Mesothelial cell of epicardium (in vitro differentiated cells): ENCODE measurements around the gene IFT122. TPM values are rescaled to one million over a fixed set of nuclear protein-coding genes. Genes with fewer than 3 reads are reported as not detected.

ENCODE experiments used
- DNase-seq, 2 experiments: peaks; one replicate each; pipeline ENCODE4 v3.0.0; 2021; ENCODE audit warnings: low spot score in 2 of 2; ENCODE audit not compliant: unreplicated experiment in 2 of 2
- H3K27ac Mint-ChIP-seq: 2 replicates; pipeline ENCODE4 v1.8.0; 2021; ENCODE audit warnings: mixed read lengths
- H3K27me3 Mint-ChIP-seq: 2 replicates; pipeline ENCODE4 v1.8.0; 2021; ENCODE audit warnings: low read depth, mixed read lengths
- H3K36me3 Mint-ChIP-seq: 2 replicates; pipeline ENCODE4 v1.8.0; 2021; ENCODE audit warnings: mixed read lengths
- H3K4me1 Mint-ChIP-seq: 2 replicates; pipeline ENCODE4 v1.8.0; 2021; ENCODE audit warnings: mixed read lengths
- H3K4me3 Mint-ChIP-seq: 2 replicates; pipeline ENCODE4 v1.8.0; 2021; ENCODE audit warnings: mild to moderate bottlenecking, moderate library complexity, mixed read lengths
- H3K9me3 Mint-ChIP-seq: 2 replicates; pipeline ENCODE4 v1.8.0; 2021; ENCODE audit warnings: mixed read lengths
- CTCF ChIP-seq: fragments of 200-600 bp; sonication (generic); IDR thresholded peaks from one replicate; pipeline ENCODE4 v1.5.0; 2021; ENCODE audit warnings: antibody characterized with exemption; ENCODE audit not compliant: unreplicated experiment
- total RNA-seq: library from RNA; stranded (reverse); gene quantifications from 3 replicates; pipeline ENCODE4 v1.2.1, GENCODE V29; 2021

Gene IFT122
- total RNA-seq, 1 donor from 2014 or later = 48.0 TPM

- H3K27me3 Mint-ChIP-seq = no peaks in the 10 kb centered on the region
- no peak for TF ChIP-seq CTCF
- peaks cover 38% of the 10 kb centered on the region for H3K4me1 Mint-ChIP-seq
- H3K4me3 Mint-ChIP-seq = no peak overlapping the region
- H3K36me3 Mint-ChIP-seq = peaks cover 16% of the 10 kb centered on the region
- no peak for DNase-seq
- H3K9me3 Mint-ChIP-seq = no peaks in the 10 kb centered on the region
- H3K27ac Mint-ChIP-seq = peak overlapping the region; percentile 73
These were observed 9.5 kb downstream of the IFT122 start for GRCh38 chr3:129449279-129450115.

- no peak for DNase-seq
- Mint-ChIP-seq H3K9me3 (no peaks in the 10 kb centered on the region), H3K4me1 (peaks cover 19% of the 10 kb centered on the region), H3K27me3 (no peaks in the 10 kb centered on the region), H3K36me3 (peaks cover 29% of the 10 kb centered on the region), H3K27ac (no peak overlapping the region), H3K4me3 (no peak overlapping the region)
- TF ChIP-seq CTCF = no peak
These were observed 13.7 kb downstream of the IFT122 start for GRCh38 chr3:129453732-129454131.

GRCh38 chr3:129460155-129460554, 20.1 kb downstream of the IFT122 start:
- Mint-ChIP-seq H3K9me3 (no peaks in the 10 kb centered on the region), H3K36me3 (peaks cover 18% of the 10 kb centered on the region), H3K27ac (no peak overlapping the region), H3K4me1 (no peaks in the 10 kb centered on the region), H3K4me3 (no peak overlapping the region), H3K27me3 (no peaks in the 10 kb centered on the region)
- no peak for DNase-seq
- no peak for TF ChIP-seq CTCF

- no peaks in the 10 kb centered on the region for H3K9me3 Mint-ChIP-seq
- H3K27ac Mint-ChIP-seq = no peak overlapping the region
- H3K4me3 Mint-ChIP-seq = no peak overlapping the region
- DNase-seq = no peak
- H3K36me3 Mint-ChIP-seq = peaks cover 18% of the 10 kb centered on the region
- TF ChIP-seq CTCF = no peak
- no peaks in the 10 kb centered on the region for H3K4me1 Mint-ChIP-seq
- no peaks in the 10 kb centered on the region for H3K27me3 Mint-ChIP-seq
These were observed 20.5 kb downstream of the IFT122 start for GRCh38 chr3:129460572-129460971.

GRCh38 chr3:129461022-129461421, 21.0 kb downstream of the IFT122 start:
- Mint-ChIP-seq H3K4me1 (no peaks in the 10 kb centered on the region), H3K27ac (no peak overlapping the region), H3K4me3 (no peak overlapping the region), H3K36me3 (peaks cover 16% of the 10 kb centered on the region), H3K9me3 (no peaks in the 10 kb centered on the region), H3K27me3 (no peaks in the 10 kb centered on the region)
- no peak for TF ChIP-seq CTCF
- DNase-seq = no peak
